H1 (cell line): Measurements from ENCODE around the gene ACACB. TPM values are rescaled to one million over a fixed set of nuclear protein-coding genes. Genes with fewer than 3 reads are reported as not detected.

Source experiments
- CTCF ChIA-PET: fragments of 300-600 bp; sonication (Branson Sonifier 250); formaldehyde crosslinking; loops from one replicate; lab custom pipeline; 2021; ENCODE audit not compliant: partially characterized antibody; lab: Charles Lee
- POLR2A ChIA-PET: fragments of 300-600 bp; sonication (Branson Sonifier 250); formaldehyde crosslinking; loops from one replicate; lab custom pipeline; 2021; ENCODE audit warnings: inconsistent platforms; ENCODE audit not compliant: partially characterized antibody; lab: Charles Lee
- DNase-seq, 2 experiments: peaks; one replicate each; pipeline versions ENCODE4 v3.0.0 to v3.0.0-alpha.2; 2010 to 2022; ENCODE audit warnings: low spot score in 2 of 2, low read depth in 1 of 2, mixed read lengths in 1 of 2
- FAIRE-seq: peaks from 2 replicates; lab custom pipeline; 2011; peaks lifted over from hg19 to GRCh38; lab: Jason Lieb, UNC
- H2AFZ ChIP-seq: 2 replicates; pipeline ENCODE4 v1.8.1; 2012; ENCODE audit warnings: low read length, inconsistent platforms
- H2AK5ac ChIP-seq: 2 replicates; pipeline ENCODE4 v1.6.1; 2013; ENCODE audit warnings: low read depth, low read length
- H2BK120ac ChIP-seq: replicated peaks from 2 replicates; pipeline ENCODE3; 2013; ENCODE audit warnings: low read depth, low read length, inconsistent platforms
- H2BK12ac ChIP-seq: 2 replicates; pipeline ENCODE4 v1.6.1; 2013; ENCODE audit warnings: low read depth, low read length
- H2BK15ac ChIP-seq: 2 replicates; pipeline ENCODE4 v1.6.1; 2013; ENCODE audit warnings: low read length
- H2BK20ac ChIP-seq: 2 replicates; pipeline ENCODE4 v1.6.1; 2013; ENCODE audit warnings: low read length
- H2BK5ac ChIP-seq: 2 replicates; pipeline ENCODE4 v1.6.1; 2013; ENCODE audit warnings: low read depth, low read length
- H3K14ac ChIP-seq: 2 replicates; pipeline ENCODE4 v1.6.1; 2013; ENCODE audit warnings: inconsistent platforms; ENCODE audit not compliant: insufficient read length
- H3K18ac ChIP-seq: 2 replicates; pipeline ENCODE4 v1.6.1; 2013; ENCODE audit warnings: low read length; ENCODE audit errors: extremely low read depth
- H3K23ac ChIP-seq: 2 replicates; pipeline ENCODE4 v1.6.1; 2013; ENCODE audit warnings: inconsistent platforms; ENCODE audit not compliant: insufficient read length
- H3K23me2 ChIP-seq: 2 replicates; pipeline ENCODE4 v1.6.1; 2013; ENCODE audit warnings: low read depth, low read length
- H3K27ac ChIP-seq: 2 replicates; pipeline ENCODE4 v1.6.1; 2011; ENCODE audit warnings: low read depth, low read length, inconsistent platforms
- H3K27me3 ChIP-seq, 4 experiments: replicated peaks in 1 of 4; 1 replicate in 1 of 4; 2 replicates in 3 of 4; pipeline versions ENCODE4 v1.6.1 to v1.8.1; 2011 to 2013; ENCODE audit warnings: low read length in 3 of 4, mild to moderate bottlenecking in 3 of 4, inconsistent platforms in 2 of 4, mixed read lengths in 2 of 4, moderate library complexity in 1 of 4; ENCODE audit not compliant: control insufficient read depth in 3 of 4, insufficient read depth in 3 of 4; ENCODE audit errors: extremely low read depth in 1 of 4
- H3K36me3 ChIP-seq, 4 experiments: 2 replicates each; pipeline versions ENCODE4 v1.6.1 to v1.8.1; 2011 to 2013; ENCODE audit warnings: mild to moderate bottlenecking in 4 of 4, low read length in 3 of 4, moderate library complexity in 2 of 4, control low read depth in 1 of 4, inconsistent platforms in 1 of 4; ENCODE audit not compliant: insufficient read depth in 4 of 4, control insufficient read depth in 2 of 4
- H3K4ac ChIP-seq: replicated peaks from 2 replicates; pipeline ENCODE3; 2013; ENCODE audit warnings: low read length, low read depth, mixed read lengths, inconsistent platforms; ENCODE audit not compliant: insufficient read length
- H3K4me1 ChIP-seq, 4 experiments: replicated peaks in 1 of 4; 1 replicate in 1 of 4; 2 replicates in 3 of 4; pipeline versions ENCODE4 v1.6.1 to v1.8.1; 2011 to 2013; ENCODE audit warnings: low read length in 3 of 4, inconsistent platforms in 2 of 4, mixed read lengths in 1 of 4; ENCODE audit not compliant: insufficient read depth in 4 of 4, control insufficient read depth in 3 of 4
- H3K4me2 ChIP-seq, 2 experiments: 2 replicates each; pipeline versions ENCODE4 v1.6.1 to v1.8.1; 2011 to 2013; ENCODE audit warnings: low read depth in 2 of 2, low read length in 2 of 2, control low read depth in 1 of 2, inconsistent platforms in 1 of 2, mild to moderate bottlenecking in 1 of 2; ENCODE audit not compliant: insufficient read depth in 1 of 2
- H3K4me3 ChIP-seq, 4 experiments: fragments of 200-600, 300-600 bp in 1 of 4; sonication (generic), shearing (Covaris generic), sonication (Bioruptor Twin) in 1 of 4; 2 replicates each; pipeline versions ENCODE4 v1.5.1 to v1.8.1; 2011 to 2016; ENCODE audit warnings: low read length in 4 of 4, low read depth in 3 of 4, control low read depth in 2 of 4, inconsistent platforms in 2 of 4, mild to moderate bottlenecking in 2 of 4, mixed read lengths in 1 of 4, moderate library complexity in 1 of 4; ENCODE audit not compliant: insufficient read depth in 2 of 4; ENCODE audit errors: extremely low read depth in 1 of 4
- H3K56ac ChIP-seq: replicated peaks from 2 replicates; pipeline ENCODE3; 2013; ENCODE audit warnings: low read depth, mild to moderate bottlenecking, mixed read lengths, low read length, inconsistent platforms; ENCODE audit not compliant: insufficient read length
- H3K79me1 ChIP-seq: 2 replicates; pipeline ENCODE4 v1.6.1; 2013; ENCODE audit warnings: low read depth, low read length, control low read depth
- H3K79me2 ChIP-seq, 2 experiments: 2 replicates each; pipeline versions ENCODE4 v1.6.1 to v1.8.1; 2012 to 2013; ENCODE audit warnings: low read length in 2 of 2, mild to moderate bottlenecking in 2 of 2, inconsistent platforms in 1 of 2; ENCODE audit not compliant: insufficient read depth in 2 of 2, control insufficient read depth in 1 of 2
- H3K9ac ChIP-seq, 4 experiments: replicated peaks in 1 of 4; 1 replicate in 1 of 4; 2 replicates in 3 of 4; pipeline versions ENCODE4 v1.6.1 to v1.8.1; 2011 to 2013; ENCODE audit warnings: low read depth in 3 of 4, low read length in 3 of 4, control low read depth in 2 of 4, mild to moderate bottlenecking in 2 of 4, moderate library complexity in 2 of 4, inconsistent platforms in 1 of 4; ENCODE audit errors: extremely low read depth in 1 of 4
- H3K9me3 ChIP-seq, 2 experiments: 2 replicates each; pipeline versions ENCODE4 v1.6.1 to v1.8.1; 2012 to 2013; ENCODE audit warnings: mild to moderate bottlenecking in 2 of 2, moderate library complexity in 2 of 2, control low read depth in 1 of 2, inconsistent platforms in 1 of 2, low read depth in 1 of 2, low read length in 1 of 2, mixed read lengths in 1 of 2; ENCODE audit not compliant: insufficient read depth in 2 of 2
- H4K20me1 ChIP-seq, 2 experiments: replicated peaks in 1 of 2; 2 replicates each; pipeline versions ENCODE3 to v1.8.1; 2011 to 2013; ENCODE audit warnings: inconsistent platforms in 2 of 2, low read length in 2 of 2, mild to moderate bottlenecking in 1 of 2; ENCODE audit not compliant: insufficient read depth in 2 of 2, control insufficient read depth in 1 of 2
- H4K5ac ChIP-seq: 2 replicates; pipeline ENCODE4 v1.6.1; 2013; ENCODE audit warnings: low read length, low read depth, mixed read lengths, inconsistent platforms; ENCODE audit not compliant: insufficient read length
- H4K8ac ChIP-seq: 2 replicates; pipeline ENCODE4 v1.8.0; 2013; ENCODE audit warnings: mild to moderate bottlenecking, moderate library complexity, low read length, inconsistent platforms; ENCODE audit not compliant: insufficient read depth; ENCODE audit errors: extremely low read depth
- H4K91ac ChIP-seq: replicated peaks from 2 replicates; pipeline ENCODE3; 2013; ENCODE audit warnings: low read length, mixed read lengths, inconsistent platforms; ENCODE audit not compliant: insufficient read length
- CHD1 ChIP-seq: IDR thresholded peaks from 2 replicates; pipeline ENCODE4 v1.6.1; 2012; ENCODE audit warnings: low read depth, low read length, improper control_type of control experiment
- EP300 ChIP-seq, 2 experiments: IDR thresholded peaks; 1 replicate in 1 of 2; 2 replicates in 1 of 2; pipeline ENCODE4 v1.6.1; 2011 to 2012; ENCODE audit warnings: low read depth in 2 of 2, low read length in 2 of 2, mild to moderate bottlenecking in 2 of 2, borderline replicate concordance in 1 of 2, inconsistent platforms in 1 of 2, moderate library complexity in 1 of 2
- ZNF274 ChIP-seq: IDR thresholded peaks from 2 replicates; pipeline ENCODE4 v1.7.0; 2012; ENCODE audit warnings: low read length, borderline replicate concordance; ENCODE audit errors: extremely low read depth
- WGBS, 2 experiments: shearing (Covaris generic) in 1 of 2; methylation state at CpG; one replicate each; pipeline versions ENCODE4 v1.1.6 to v1.1.7; 2013 to 2015; ENCODE audit warnings: low lambda C conversion rate in 2 of 2, mixed read lengths in 2 of 2, inconsistent platforms in 1 of 2, low coverage in 1 of 2, missing lambda C conversion rate in 1 of 2; ENCODE audit not compliant: insufficient replicate concordance in 2 of 2, insufficient coverage in 1 of 2, insufficient read length in 1 of 2; ENCODE audit errors: extremely low coverage in 1 of 2, missing lambda C conversion rate in 1 of 2; 5-methylcytosine and 5-hydroxymethylcytosine counted together
- polyA plus RNA-seq, 7 experiments: library from polyadenylated mRNA; depleted of rRNA in 3 of 7; stranded (reverse) in 5 of 7; unstranded in 2 of 7; fragments of >200 nt in 5 of 7; fragments of 200-250 nt in 2 of 7; gene quantifications; 1 replicate in 5 of 7; 2 replicates in 1 of 7; 4 replicates in 1 of 7; pipeline versions ENCODE4 v1.2.1 to v1.2.3, GENCODE V29; 2011 to 2013; ENCODE audit warnings: missing spikeins in 2 of 7, mixed read lengths in 2 of 7
- total RNA-seq: library from RNA; stranded (reverse); fragmentation: NEBNext Ultra II Directional; extraction: Animal tissue kit (Norgen Biotek cat#: 25700); gene quantifications from 2 replicates; pipeline ENCODE4 v1.2.1, GENCODE V29; 2021

Gene ACACB
- total and polyA plus RNA-seq, 2 of the 8 experiments (the other 6 are each of a cell fraction or from before 2014, with no cell fraction given) = 5.8 to 15.3 TPM

GRCh38 chr12:109182041-109182839 is 65.9 kb downstream of the ACACB start:
- peaks cover 0 to 3% of the 10 kb centered on the region in 2 experiments for H4K20me1 ChIP-seq
- ChIA-PET CTCF (interaction anchor here (1.2 kb wide), 3 partner anchors 15 to 97 kb away, joined by 3 to 4 read pairs (median 3); no protein-coding TSS in a partner anchor), POLR2A (interaction anchor here (1.1 kb wide), 1 partner anchor 28 kb away, joined by 3 read pairs; no protein-coding TSS in a partner anchor)
- TF ChIP-seq ZNF274 = no peak
- TF ChIP-seq CHD1 = no peak
- TF ChIP-seq EP300 (IDR thresholded peaks at IDR 0.05; ENCODE audit: borderline replicate concordance in 1 of 2, low read depth in 2 of 2, low read length in 2 of 2) = no peak

More at GRCh38 chr12:109182041-109182839, 65.9 kb downstream of the ACACB start:
- Histone ChIP-seq H2BK5ac (no peak overlapping the region), H2BK12ac (no peak overlapping the region), H2BK120ac (no peak overlapping the region), H3K4me1 (no peaks in the 10 kb centered on the region), H3K79me2 (no peaks in the 10 kb centered on the region), H2AK5ac (no peak overlapping the region), H3K27me3 (no peaks in the 10 kb centered on the region), H3K36me3 (peaks cover 0 to 8% (median 2%) of the 10 kb centered on the region in 4 experiments; a peak in 3 of 8 replicates), H2AFZ (no peak overlapping the region), H4K8ac (no peak overlapping the region), H3K4ac (no peak overlapping the region), H3K18ac (no peak overlapping the region), H4K91ac (no peak overlapping the region), H2BK15ac (no peak overlapping the region), H3K27ac (no peak overlapping the region), H3K4me2 (no peak overlapping the region), H3K79me1 (no peaks in the 10 kb centered on the region), H3K14ac (no peak overlapping the region), H3K9me3 (no peaks in the 10 kb centered on the region), H3K9ac (no peak overlapping the region), H3K23ac (no peak overlapping the region), H2BK20ac (no peak overlapping the region), H3K56ac (no peak overlapping the region), H3K23me2 (no peaks in the 10 kb centered on the region), H4K5ac (no peak overlapping the region), H3K4me3 (no peak overlapping the region)
- 87% methylated on average over 7 of the region's 7 CpGs; no CpG with 5 or more reads in 1 of the 2 experiments for WGBS, 2 experiments
- no peak for DNase-seq
- no peak for FAIRE-seq
